Measurements from ENCODE around the gene KCTD6. TPM values are rescaled to one million over a fixed set of nuclear protein-coding genes. Genes with fewer than 3 reads are reported as not detected.

KCTD6 gene
- total and polyA plus RNA-seq, 2 of the 8 experiments (the other 6 are each of a cell fraction or from before 2014, with no cell fraction given): 17.4 to 21.4 TPM

DNA sequence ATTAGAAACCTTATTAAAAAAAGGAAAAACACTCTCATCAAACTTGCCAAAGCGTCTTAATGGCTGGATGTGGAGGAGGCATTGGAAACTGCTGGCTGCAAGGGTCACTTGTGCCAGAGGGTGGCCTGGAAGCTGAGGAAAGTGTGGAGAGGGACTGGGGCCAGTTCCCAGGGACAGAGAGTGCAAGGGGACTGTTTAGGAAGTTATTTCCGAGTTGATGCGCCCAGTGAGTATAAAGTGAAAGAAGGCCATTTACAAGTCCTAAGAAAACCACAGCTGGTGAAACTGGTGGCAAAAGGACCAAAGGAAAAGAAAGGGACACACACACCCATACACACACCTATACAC, 7.2 kb upstream of the KCTD6 start:
- ChIA-PET CTCF (ENCODE audit: partially characterized antibody) (interaction anchor here (0.6 to 2.9 kb wide), 10 partner anchors 8 to 160 kb away, joined by 3 to 9 read pairs (median 3); no protein-coding TSS in a partner anchor), POLR2A (ENCODE audit: partially characterized antibody) (interaction anchor here (1.6 kb wide), 1 partner anchor 53 kb away, joined by 3 read pairs; no protein-coding TSS in a partner anchor)
- Histone ChIP-seq H2BK5ac (ENCODE audit: low read depth, low read length) (no peak overlapping the region), H2BK12ac (ENCODE audit: low read depth, low read length) (peak overlapping the region; percentile 68; the same call in 1 of the 2 replicates), H3K23ac (ENCODE audit: insufficient read length) (no peak overlapping the region), H4K91ac (replicated peaks; ENCODE audit: insufficient read length, low read length) (no peak overlapping the region), H3K27me3 (replicated peaks in 1 of 4; ENCODE audit: control insufficient read depth in 3 of 4, extremely low read depth in 1 of 4, insufficient read depth in 3 of 4, low read length in 3 of 4) (peaks cover 0 to 4% (median 0%) of the 10 kb centered on the region in 4 experiments; a peak in 1 of 7 replicates), H4K20me1 (replicated peaks in 1 of 2; ENCODE audit: control insufficient read depth in 1 of 2, insufficient read depth in 2 of 2, low read length in 2 of 2) (no peaks in the 10 kb centered on the region), H4K5ac (ENCODE audit: insufficient read length, low read depth, low read length) (no peak overlapping the region), H3K4ac (replicated peaks; ENCODE audit: insufficient read length, low read depth, low read length) (no peak overlapping the region), H3K4me1 (replicated peaks in 1 of 4; ENCODE audit: control insufficient read depth in 3 of 4, insufficient read depth in 4 of 4, low read length in 3 of 4) (no peaks in the 10 kb centered on the region; a peak in 1 of 7 replicates), H3K36me3 (ENCODE audit: control insufficient read depth in 2 of 4, insufficient read depth in 4 of 4, low read length in 3 of 4) (no peaks in the 10 kb centered on the region), H3K4me2 (ENCODE audit: insufficient read depth in 1 of 2, low read depth in 2 of 2, low read length in 2 of 2) (no peak overlapping the region), H3K23me2 (ENCODE audit: low read depth, low read length) (no peaks in the 10 kb centered on the region; the same call in 1 of the 2 replicates), H3K4me3 (ENCODE audit: extremely low read depth in 1 of 4, insufficient read depth in 2 of 4, low read depth in 3 of 4, low read length in 4 of 4) (no peak overlapping the region), H2BK120ac (replicated peaks; ENCODE audit: low read depth, low read length) (no peak overlapping the region), H3K79me2 (ENCODE audit: control insufficient read depth in 1 of 2, insufficient read depth in 2 of 2, low read length in 2 of 2) (no peaks in the 10 kb centered on the region), H3K27ac (ENCODE audit: low read depth, low read length) (no peak overlapping the region), H2AFZ (ENCODE audit: low read length) (no peak overlapping the region), H3K18ac (ENCODE audit: extremely low read depth, low read length) (no peak overlapping the region), H2BK15ac (ENCODE audit: low read length) (no peak overlapping the region), H3K79me1 (ENCODE audit: low read depth, low read length) (no peaks in the 10 kb centered on the region), H3K56ac (replicated peaks; ENCODE audit: insufficient read length, low read depth, low read length) (no peak overlapping the region), H4K8ac (ENCODE audit: extremely low read depth, insufficient read depth, low read length) (no peak overlapping the region), H3K9me3 (ENCODE audit: insufficient read depth in 2 of 2, low read depth in 1 of 2, low read length in 1 of 2) (no peaks in the 10 kb centered on the region), H2AK5ac (ENCODE audit: low read depth, low read length) (no peak overlapping the region), H3K9ac (replicated peaks in 1 of 4; ENCODE audit: extremely low read depth in 1 of 4, low read depth in 3 of 4, low read length in 3 of 4) (no peak overlapping the region), H3K14ac (ENCODE audit: insufficient read length) (no peak overlapping the region), H2BK20ac (ENCODE audit: low read length) (no peak overlapping the region)
- DNase-seq (ENCODE audit: low read depth in 1 of 2, low spot score in 2 of 2) (no peak), FAIRE-seq (no peak)
- TF ChIP-seq POLR2A (IDR thresholded peaks at IDR 0.05; ENCODE audit: control extremely low read depth in 1 of 2, low read depth in 2 of 2, low read length in 2 of 2) (no peak), CHD1 (IDR thresholded peaks at IDR 0.05; ENCODE audit: low read depth, low read length) (no peak), POU5F1 (IDR thresholded peaks at IDR 0.05; ENCODE audit: low read depth, low read length) (no peak), JUND (IDR thresholded peaks at IDR 0.05; ENCODE audit: low read length) (no peak), BACH1 (IDR thresholded peaks at IDR 0.05; ENCODE audit: low read length) (no peak), KDM1A (IDR thresholded peaks at IDR 0.05; ENCODE audit: borderline replicate concordance, low read length) (no peak), CTBP2 (IDR thresholded peaks at IDR 0.05; ENCODE audit: borderline replicate concordance, insufficient read depth, insufficient read length, low read length) (no peak), SP4 (IDR thresholded peaks at IDR 0.05; ENCODE audit: low read length) (no peak)
- TF ChIP-seq, protein P1, sequence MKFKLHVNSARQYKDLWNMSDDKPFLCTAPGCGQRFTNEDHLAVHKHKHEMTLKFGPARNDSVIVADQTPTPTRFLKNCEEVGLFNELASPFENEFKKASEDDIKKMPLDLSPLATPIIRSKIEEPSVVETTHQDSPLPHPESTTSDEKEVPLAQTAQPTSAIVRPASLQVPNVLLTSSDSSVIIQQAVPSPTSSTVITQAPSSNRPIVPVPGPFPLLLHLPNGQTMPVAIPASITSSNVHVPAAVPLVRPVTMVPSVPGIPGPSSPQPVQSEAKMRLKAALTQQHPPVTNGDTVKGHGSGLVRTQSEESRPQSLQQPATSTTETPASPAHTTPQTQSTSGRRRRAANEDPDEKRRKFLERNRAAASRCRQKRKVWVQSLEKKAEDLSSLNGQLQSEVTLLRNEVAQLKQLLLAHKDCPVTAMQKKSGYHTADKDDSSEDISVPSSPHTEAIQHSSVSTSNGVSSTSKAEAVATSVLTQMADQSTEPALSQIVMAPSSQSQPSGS (IDR thresholded peaks at IDR 0.05; ENCODE audit: low read length): no peak
- TF ChIP-seq, protein P2, sequence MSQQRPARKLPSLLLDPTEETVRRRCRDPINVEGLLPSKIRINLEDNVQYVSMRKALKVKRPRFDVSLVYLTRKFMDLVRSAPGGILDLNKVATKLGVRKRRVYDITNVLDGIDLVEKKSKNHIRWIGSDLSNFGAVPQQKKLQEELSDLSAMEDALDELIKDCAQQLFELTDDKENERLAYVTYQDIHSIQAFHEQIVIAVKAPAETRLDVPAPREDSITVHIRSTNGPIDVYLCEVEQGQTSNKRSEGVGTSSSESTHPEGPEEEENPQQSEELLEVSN (IDR thresholded peaks at IDR 0.05): no peak
- TF ChIP-seq, protein P3, sequence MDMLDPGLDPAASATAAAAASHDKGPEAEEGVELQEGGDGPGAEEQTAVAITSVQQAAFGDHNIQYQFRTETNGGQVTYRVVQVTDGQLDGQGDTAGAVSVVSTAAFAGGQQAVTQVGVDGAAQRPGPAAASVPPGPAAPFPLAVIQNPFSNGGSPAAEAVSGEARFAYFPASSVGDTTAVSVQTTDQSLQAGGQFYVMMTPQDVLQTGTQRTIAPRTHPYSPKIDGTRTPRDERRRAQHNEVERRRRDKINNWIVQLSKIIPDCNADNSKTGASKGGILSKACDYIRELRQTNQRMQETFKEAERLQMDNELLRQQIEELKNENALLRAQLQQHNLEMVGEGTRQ (IDR thresholded peaks at IDR 0.05; ENCODE audit: low read length): no peak
- WGBS, 2 experiments (ENCODE audit: extremely low coverage in 1 of 2, insufficient coverage in 1 of 2, insufficient read length in 1 of 2, insufficient replicate concordance in 2 of 2, low coverage in 1 of 2, low lambda C conversion rate in 2 of 2, missing lambda C conversion rate in 1 of 2): 75% methylated on average over 3 of the region's 3 CpGs; no CpG with 5 or more reads in 1 of the 2 experiments
